Putamen (tissue), 1 donor: ENCODE data around the gene TRPM1.

Experiments
- DNase-seq: peaks from one replicate; pipeline ENCODE4 v3.0.0-alpha.2; 2016; ENCODE audit warnings: low spot score

TRPM1 gene

GRCh38 chr15:30969724-30970123 is 131.8 kb downstream of the TRPM1 start:
- DNase-seq: no peak

GRCh38 chr15:30963681-30964080 is 137.8 kb downstream of the TRPM1 start:
- no peak for DNase-seq

- no peak for DNase-seq
These were observed 138.9 kb downstream of the TRPM1 start for GRCh38 chr15:30962659-30963058.

- no peak for DNase-seq
These were observed 139.4 kb downstream of the TRPM1 start for GRCh38 chr15:30962079-30962478.

- DNase-seq: no peak
These were observed 143.3 kb downstream of the TRPM1 start for GRCh38 chr15:30958219-30958618.

GRCh38 chr15:30956216-30957124 is 145.1 kb downstream of the TRPM1 start:
- no peak for DNase-seq

- DNase-seq: no peak
These were observed 146.9 kb downstream of the TRPM1 start for GRCh38 chr15:30954674-30955073.

- DNase-seq: no peak
These were observed 147.7 kb downstream of the TRPM1 start for GRCh38 chr15:30953731-30954378.

GRCh38 chr15:30953183-30953582 is 148.3 kb downstream of the TRPM1 start:
- no peak for DNase-seq
